ENCODE results near the gene DHRS7B.
"Not testable (repeated sequence)": the region's sequence is repeated elsewhere in the genome, so short reads cannot be mapped to it uniquely, and the experiment has no call there.

DHRS7B gene

DNA sequence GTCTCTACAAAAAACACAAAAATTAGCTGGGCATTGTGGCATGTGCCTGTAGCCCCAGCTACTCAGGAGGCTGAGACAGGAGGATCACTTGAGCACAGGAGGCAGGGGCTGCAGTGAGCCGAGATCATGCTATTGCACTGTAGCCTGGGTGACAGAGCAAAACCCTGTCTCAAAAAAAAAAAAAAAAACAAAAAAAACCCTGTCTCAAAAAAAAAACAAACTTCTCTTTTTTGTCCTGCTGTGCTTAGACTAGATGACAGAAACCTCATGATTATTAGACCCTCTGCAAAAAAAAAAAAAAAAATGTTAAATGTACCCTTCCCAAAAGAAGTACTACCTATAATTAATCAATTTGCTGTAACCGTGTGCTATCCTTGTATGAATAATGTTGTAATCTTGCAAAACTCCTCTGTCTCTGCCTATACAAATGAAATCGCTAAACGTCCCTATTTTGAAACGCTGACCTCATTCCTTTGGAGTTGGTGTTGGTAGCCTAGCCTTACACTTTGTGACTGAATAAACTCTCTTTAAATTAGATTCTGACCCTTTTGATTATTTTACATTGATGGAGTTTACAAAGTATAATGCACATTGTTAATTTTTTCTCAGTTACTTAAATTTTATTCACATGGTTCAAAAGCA lies 13.6 kb upstream of the DHRS7B start:
- DNase-seq: peak; percentile 76 to 85

DNA sequence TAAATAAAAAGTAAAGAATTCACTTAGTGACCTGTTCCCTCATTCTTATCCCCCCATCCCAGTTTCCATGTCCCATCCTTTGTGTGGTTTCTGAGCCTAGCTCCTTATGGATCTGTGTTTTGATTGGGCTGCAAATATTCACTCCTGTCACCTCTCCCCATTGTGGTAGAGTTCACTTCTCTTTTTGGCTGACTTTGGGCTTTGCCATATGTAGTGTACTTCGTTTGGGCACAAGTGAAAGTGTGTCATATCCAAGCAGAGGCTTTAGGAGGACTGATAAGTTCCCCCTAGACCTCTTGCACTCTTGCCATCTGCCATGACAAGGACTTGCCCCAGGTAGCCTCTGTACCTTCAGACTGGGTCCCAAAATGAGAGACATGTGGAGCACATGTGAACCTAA lies 13.0 kb upstream of the DHRS7B start:
- DNase-seq: no peak

DNA sequence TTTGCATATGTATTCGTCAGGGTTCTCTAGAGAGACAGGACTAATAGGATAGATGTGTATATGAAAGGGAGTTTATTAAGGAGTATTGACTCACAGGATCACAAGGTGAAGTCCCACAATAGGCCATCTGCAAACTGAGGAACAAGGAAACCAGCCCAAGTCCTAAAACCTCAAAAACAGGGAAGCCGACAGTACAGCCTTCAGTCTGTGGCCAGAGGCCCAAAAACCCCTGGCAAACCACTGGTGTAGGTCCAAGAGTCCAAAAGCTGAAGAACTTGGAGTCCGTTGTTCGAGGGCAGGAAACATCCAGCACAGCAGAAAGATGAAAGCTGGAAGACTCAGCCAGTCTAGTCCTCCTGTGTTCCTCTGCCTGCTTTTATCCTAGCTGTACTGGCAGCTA lies 12.0 kb upstream of the DHRS7B start:
- DNase-seq: peak; percentile 46 to 56

DNA sequence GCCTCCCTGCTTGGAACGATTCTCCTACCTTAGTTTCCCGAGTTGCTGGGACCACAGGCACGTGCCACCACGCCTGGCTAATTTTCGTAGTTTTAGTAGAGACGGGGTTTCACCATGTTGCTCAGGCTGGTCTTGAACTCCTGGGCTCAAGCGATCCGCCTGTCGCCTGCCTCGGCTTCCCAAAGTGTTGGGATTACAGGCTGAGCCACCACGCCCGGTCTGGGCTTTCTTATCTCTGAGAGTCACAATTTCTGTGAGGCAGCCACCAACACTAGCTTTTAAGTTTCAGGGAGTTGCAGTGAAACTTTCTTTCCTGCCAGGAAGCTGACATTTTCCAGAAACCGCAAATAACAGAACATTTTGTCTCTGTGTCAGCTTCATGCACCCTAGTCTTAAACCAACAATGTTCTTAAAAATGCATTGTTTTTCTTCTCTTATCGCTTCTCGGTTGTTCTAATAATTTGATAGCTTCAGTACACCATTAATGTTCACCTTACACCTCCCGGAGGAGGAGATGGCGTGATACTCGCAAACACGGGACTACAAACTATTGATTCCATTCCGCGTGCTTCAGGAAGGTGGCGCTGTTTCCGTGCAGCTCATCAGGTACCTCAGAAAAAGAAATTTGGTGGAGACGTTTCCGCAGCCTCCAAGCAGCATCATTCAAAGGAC lies 7.4 kb upstream of the DHRS7B start:
- peak; percentile 41 to 70 for DNase-seq

DNA sequence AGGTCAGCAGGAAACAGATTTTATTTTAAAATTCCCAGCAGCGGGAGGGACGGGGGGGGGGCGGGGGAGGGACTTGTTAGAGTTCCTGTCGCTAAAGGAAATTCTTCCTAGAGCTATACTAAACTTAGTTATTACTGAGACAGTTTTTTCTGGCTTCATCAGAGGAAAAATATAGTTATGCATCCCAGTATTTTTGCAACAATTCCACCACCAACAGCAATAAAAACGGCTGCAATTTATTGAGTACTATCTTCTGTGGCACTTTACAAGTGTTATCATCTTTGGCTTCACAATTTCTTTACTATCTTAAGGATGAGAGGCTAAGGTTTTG lies 6.9 kb upstream of the DHRS7B start:
- DNase-seq: no peak

DNA sequence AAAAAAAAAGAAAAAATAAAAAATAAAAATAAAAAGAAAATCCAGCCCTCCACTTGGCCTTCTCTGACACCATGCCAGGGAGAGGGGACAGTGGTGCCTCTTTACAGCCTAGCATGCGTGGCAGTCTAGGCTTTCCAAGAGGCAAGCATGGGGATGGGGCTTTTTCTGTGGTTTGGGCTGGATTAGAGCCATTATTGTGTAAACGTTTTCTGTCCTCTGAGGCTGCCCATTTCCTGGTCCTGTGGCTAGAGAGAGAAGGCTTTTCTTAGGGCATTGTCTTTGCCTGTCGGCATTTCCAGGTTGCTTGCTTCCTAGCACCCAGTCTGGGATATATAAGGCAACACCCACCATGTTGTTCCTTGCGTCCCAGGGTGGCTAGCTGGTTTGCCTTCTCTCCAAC lies 2.7 kb upstream of the DHRS7B start:
- DNase-seq: peak in 1 of 2 donors; percentile 37

DNA sequence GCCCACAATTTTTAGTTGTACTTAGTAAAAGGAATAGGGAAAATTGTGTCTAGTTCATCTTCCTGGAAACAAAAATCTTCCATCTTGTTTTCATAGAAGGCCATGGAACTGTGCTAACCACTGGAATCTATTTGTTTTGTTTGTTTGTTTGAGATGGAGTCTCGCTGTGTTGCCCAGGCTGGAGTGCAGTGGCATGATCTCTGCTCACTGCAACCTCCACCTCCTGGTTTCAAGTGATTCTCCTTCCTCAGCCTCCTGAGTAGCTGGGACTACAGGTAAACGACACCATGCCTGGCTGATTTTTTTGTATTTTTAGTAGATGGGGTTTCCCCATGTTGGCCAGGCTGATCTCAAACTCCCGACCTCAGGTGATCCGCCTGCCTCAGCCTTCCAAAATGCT lies 2.2 kb upstream of the DHRS7B start:
- DNase-seq: not testable (repeated sequence)

DNA sequence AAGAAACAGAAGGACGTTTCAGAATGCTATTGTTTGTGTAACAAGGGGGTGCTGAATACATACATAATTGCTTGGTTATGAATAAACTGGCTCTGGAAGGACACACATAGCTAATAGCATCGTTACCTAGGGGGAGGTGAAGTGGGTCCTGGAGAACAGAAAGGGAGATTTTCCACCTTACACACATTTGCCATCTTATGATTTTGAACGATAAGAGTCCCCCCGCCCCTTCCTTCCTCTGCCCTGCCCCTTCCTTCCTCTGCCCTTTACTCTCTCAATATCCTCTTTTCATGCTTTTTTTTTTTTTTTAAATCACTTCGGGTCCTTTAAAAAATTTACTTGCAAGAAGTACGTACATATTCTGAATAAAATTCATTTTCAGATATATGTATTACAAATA lies 902 bp upstream of the DHRS7B start:
- peak in 1 of 2 donors; percentile 32 for DNase-seq

DNA sequence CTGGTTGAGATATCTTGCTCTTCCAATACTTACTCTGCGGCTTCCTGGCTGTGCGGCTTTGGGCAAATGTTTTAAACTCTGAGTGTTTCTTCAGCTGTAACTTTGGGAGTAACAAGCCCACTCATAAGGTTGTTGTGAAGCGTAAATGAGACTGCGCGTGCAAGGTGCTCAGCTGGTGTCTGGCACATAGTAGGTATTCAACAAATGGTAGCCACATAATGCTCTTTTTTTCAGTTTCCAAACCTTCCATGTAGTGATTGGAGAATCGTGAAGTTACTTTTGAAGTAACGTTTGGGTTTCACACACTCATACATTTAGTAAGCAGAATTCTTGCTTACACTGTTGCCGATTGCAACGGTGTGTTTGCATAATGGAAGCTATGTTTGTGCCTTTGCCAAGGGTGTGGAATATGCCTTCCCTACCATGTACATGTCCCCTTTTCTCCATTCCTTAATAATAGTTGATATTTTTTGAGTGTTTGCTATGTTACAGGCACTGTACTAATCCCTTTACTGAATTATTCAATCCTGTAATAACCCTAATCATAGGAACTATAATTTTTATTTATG lies 829 bp downstream of the DHRS7B start:
- no peak for DNase-seq

DNA sequence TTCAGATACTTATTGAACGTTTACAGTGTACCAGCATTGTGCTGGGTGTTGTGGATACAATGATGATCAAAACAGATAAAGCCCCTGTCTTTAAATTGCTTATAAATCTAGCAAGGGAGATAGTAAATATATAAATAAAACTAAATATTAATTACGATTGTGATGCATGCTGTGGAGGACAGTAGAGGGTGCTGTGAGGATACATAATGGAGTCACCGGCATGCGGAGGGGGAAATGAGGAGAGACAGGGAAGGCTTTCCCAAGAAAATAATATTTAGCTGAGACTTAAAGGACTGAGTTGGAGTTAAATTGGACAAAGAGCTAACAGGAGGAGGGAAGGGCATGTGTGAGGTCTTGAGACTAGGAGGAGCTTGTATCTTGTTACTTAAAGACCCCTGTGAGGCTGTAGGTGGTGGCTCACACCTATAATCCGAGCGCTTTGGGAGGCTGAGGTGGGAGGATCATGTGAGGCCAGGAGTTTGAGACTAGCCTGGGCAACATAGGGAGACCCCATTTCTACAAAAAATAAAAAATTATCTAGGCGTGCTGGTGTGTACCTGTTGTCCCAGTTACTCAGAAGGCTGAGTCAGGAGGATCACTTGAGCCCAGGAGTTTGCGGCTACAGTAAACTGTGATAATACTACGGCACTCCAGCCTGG lies 2.4 kb downstream of the DHRS7B start:
- DNase-seq: peak; percentile 38 to 48

DNA sequence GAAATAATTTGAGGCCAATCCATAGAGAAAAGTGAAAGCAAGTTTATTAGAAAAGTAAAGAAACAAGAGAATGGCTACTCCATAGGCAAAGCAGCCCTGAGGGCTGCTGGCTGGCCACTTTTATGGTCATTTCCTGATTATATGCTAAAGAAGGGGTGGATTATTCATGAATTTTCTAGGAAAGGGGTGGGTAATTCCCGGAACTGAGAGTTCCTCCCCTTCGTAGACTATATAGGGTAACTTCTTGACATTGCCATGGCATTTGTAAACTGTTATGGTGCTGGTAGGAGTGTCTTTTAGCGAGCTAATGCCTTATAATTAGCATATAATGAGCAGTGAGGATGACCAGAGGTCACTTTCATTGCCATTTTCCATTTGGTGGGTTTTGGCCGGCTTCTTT lies 4.4 kb downstream of the DHRS7B start:
- DNase-seq: peak; percentile 47 to 76

DNA sequence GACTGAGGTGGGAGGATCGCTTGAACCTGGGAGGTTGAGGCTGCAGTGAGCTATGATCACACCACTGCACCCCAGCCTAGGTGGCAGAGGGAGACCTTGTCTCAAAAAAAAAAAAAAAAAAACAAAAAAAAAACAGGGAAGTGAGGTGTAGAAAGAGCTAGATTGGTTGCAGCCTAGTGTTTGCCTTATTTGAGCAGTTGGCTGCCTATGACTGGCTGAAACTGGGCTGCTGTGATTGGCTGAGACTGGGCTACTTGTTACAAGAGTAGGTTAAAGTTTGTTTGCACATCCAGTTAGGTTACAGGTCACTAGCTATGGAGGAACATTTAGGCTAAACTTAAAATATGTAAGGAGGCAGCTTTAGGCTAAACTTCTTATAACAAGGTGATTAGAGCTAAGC lies 5.7 kb downstream of the DHRS7B start:
- no peak for DNase-seq

DNA sequence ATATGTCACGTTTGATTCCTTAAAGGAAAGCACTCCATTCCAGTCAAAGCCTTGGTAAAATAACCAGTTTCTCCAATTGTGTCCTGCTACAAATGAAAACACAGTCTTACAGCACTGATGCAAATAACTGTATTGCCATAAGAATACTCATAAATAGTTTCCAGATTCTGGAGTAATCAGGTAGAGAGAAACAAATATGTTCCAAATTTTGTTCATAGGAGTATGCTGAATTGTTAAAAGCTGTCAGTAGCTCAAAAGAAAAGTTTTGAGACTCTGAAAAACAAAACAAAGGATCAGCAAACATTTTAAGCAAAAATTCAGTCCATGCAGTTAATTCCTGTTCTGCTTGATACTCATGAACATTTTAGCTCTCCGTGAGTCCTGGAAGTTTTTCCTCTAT lies 7.8 kb downstream of the DHRS7B start:
- DNase-seq: no peak

DNA sequence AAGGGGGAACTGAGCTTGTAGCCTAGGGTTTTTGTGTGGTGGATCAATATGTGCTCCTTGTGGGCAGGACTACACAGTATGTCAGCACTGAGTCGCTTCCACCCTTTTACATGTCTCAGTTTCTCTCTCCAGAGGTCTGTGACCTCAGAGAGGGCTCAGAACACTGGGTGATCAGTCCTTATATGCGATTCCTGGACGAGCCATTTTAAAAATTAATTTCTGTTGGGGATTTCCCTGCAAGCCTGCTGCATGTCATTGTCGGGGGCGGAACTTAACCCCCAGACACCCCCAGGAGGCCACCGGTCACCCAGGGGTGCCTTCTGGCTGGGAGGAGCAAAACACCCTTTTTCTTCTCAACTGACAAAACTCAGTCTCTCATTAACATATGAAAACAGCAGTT lies 14.1 kb downstream of the DHRS7B start:
- no peak for DNase-seq

DNA sequence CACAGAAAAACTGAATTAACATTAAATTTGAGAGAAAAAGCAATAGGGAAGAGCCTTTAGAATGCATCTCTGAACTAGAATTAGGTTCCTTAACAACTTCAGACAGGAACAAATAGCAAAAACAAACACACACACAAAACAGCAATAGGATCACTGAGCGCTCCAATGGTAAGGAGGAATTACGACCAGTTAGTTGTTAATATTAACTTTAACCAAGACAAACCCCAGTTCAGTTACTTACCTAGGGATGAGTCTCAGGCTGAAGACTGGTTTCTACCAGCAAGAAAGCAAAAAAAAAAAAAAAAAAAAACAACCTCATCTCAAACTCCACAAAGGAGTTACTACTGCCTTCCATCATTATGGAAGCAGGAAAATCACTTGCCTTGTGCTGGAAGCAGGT lies 14.6 kb downstream of the DHRS7B start:
- no peak for DNase-seq

DNA sequence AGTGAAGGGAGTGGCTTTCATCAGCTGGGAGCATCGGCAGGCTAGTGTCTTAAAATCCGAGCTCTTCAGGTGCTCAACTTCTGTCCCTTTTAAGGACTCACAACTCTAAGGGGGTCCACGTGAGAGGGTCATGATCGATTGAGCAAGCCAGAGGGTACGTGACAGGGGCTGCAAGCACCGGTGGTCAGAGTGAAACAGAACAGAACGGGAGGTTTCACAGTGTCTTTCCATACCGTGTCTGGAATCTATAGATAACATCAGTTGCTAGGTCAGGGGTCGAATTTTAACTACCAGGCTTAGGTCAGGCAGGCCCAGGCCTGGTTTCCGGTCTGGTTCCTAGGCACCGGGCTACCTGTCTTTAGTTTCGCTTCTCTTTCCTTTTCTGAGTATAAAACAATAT lies 15.3 kb downstream of the DHRS7B start:
- DNase-seq: not testable (repeated sequence)

DNA sequence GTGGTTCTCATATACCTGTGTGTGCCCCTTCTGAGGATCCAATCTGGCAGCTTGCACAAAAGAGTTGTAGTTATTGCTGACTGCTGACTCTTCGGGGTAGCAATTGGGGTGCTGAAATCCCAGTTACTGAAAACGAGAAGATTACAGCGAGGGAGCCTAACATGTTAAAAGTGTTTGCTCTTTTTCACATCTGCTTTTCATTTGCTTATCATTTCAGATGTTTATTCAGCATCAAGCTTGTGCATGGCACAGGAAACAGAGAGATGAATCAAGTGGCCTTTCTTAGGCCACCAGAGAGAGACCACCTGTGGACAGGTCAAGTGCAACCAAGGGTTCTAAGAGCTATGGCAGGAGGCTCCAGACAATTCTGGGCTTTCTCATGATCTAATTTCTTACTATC lies 16.9 kb downstream of the DHRS7B start:
- no peak for DNase-seq

DNA sequence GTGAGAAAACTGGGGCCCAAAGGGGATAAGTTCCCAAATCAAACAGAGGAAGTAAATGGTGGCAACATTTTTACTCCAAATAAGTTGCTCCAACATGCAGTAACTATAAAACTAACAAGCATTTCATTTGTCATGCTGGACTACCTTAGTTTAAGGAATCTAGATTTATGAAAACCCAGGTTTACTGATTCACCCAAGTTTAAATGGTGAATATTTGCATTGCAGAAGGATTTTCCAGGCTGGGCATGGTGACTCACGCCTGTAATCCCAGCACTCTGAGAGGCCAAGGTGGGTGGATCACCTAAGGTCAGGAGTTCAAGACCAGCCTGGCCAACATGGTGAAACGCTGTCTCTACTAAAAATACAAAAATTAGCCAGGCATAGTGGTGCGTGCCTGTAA lies 17.5 kb downstream of the DHRS7B start:
- not testable (repeated sequence) for DNase-seq

DNA sequence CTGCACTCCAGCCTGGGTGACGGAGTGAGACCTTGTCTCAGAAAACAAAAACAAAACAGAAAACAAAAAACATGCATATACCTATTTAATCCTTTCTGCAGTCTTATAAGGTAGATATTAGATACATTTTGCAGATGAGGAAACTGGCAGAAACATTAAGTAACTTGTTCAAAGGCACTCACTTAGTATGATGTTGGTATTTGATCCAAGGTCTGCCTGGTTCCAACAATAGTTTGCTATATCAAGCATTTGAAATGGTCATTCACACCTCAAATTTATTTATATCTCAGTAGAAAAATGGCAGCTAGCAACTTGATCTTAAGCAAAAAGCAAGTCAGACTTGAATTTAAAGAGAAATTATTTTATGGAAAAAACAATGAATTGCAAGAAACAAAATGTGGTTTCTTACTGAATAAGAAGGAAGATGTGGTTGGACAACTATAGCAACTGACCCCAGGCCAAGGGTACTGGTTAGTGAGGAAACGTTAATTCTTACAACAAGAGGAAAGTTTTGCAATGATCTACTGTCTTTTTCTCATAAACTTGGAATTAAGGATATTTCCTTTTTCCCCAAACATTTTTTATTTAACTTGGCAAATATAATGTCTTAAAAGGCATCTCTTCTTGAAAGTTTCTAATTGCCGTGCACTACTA lies 19.7 kb downstream of the DHRS7B start:
- DNase-seq: peak; percentile 40 to 59

DNA sequence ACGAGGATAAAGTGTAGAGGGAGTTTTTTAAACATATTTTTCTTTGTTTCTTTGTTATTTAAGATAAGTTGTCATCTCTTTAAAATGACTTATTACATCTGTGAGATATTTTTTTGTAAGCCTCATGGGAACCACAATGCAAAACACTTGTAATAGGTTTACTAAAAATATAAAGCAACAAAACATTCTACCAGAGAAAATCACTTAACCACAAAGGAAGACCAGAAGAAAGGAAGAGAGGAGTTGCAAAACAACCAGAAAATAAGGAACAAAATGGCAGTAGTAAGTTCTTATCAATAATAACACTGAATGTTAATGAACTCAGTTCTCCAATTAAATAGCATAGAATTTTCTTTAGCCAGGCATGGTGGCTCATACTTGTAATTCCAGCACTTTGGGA lies 22.9 kb downstream of the DHRS7B start:
- DNase-seq: no peak

DNA sequence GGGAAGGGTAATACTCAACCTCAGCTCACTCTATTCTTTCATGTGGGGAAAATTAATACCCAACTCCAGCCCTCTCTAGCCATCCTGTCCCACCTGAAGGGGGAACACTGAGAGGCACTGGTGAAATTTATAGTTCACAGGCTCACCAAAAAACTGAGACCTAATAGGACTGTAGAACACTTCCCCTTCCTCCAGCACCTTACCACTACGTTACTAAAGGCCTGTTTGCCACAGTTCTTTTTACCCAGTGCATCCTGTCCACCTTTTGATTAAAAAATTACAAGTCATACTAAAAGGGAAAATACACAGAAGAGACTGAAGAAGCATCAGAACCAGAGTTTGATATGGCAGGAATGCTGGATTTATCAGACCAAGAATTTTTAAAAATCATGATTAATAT lies 26.0 kb downstream of the DHRS7B start:
- no peak for DNase-seq

DNA sequence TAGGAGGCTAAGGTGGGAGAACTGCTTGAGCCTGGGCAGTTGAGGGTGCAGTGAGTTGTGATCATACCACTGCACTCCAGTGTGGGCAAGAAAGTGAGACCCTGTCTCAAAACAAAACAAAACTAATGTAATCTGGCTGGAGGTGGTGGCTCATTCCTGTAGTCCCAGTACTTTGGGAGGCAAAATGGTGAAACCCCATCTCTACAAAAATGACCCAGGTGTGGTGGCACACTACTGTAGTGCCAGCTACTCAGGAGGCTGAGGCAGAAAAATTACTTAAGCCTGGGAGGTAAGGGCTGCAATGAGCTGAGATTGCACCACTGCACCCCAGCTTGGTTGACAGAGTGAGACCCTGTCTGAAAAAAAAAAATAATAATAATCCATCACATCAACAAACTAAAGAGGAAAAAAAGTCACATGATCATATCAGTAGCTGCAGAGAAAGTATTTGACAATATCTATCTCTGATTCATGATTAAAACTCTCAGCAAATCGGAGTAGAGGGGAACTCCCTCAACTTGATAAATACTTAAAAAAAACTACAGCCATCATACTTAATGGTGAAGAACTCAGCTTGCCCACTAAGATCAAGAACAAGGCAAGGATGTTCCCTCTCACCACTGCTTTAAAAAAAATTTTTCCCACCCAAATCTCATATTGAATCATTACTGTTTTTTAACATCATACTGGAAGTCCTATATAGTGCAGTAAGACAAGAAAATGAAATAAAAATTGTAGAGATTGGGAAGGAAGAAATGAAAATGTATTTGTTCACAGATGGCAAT lies 31.0 kb downstream of the DHRS7B start:
- DNase-seq: no peak

DNA sequence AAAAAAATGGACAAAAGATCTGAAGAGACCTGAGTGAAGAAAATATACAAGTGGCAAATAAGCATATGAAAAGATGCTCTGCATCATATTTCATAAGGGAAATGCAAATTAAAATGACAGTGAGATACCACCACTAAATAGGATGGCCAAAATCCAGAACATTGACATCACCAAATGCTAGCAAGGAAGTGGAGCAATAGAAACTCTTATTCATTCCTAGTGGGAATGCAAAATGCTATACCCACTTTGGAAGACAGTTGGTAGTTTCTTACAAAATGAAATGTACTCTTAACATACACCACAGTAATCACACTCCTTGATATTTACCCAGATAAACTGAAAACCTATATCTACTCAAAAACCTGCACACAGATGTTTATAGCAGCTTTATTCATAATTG lies 33.6 kb downstream of the DHRS7B start:
- no peak for DNase-seq

All from inflammatory macrophage treated with lipopolysaccharide for 1 hour (primary cell).